Posterior cingulate gyrus (tissue), 11 donors: Measurements from ENCODE around the gene QSOX1.

Source experiments
- DNase-seq, 10 donors: peaks; one replicate each; pipeline versions ENCODE4 v3.0.0 to v3.0.0-alpha.2; 2020 to 2021; ENCODE audit warnings: mixed read lengths in 3 of 10
- intact Hi-C: fragments of 100-400 bp; cut with DNase I; formaldehyde crosslinking; loops from one replicate; pipeline ENCODE4 v1.15.1; 2023

Gene QSOX1

GRCh38 chr1:180145446-180145845 lies 9.2 kb upstream of the QSOX1 start:
- DNase-seq, result no peak
- intact Hi-C loops, result no loop called here

- intact Hi-C loops, result loop anchor here (10.0 kb wide), 1 partner anchor 874 kb away; the partner anchor contains the start of gene STX6
- DNase-seq, result no peak
These were observed 3.7 kb upstream of the QSOX1 start for GRCh38 chr1:180150982-180151381.

- intact Hi-C loops, result loop anchor here (10.0 kb wide), 1 partner anchor 873 kb away; the partner anchor contains the start of gene STX6
These were observed 3.2 kb upstream of the QSOX1 start for GRCh38 chr1:180151508-180151907.

GRCh38 chr1:180152588-180152987 lies 2.1 kb upstream of the QSOX1 start:
- DNase-seq, result no peak

More at GRCh38 chr1:180151508-180151907, 3.2 kb upstream of the QSOX1 start:
- no peak for DNase-seq

GRCh38 chr1:180153032-180153431 lies 1.6 kb upstream of the QSOX1 start:
- intact Hi-C loops, result loop anchor here (10.0 kb wide), 1 partner anchor 872 kb away; the partner anchor contains the start of gene STX6

More at GRCh38 chr1:180152588-180152987, 2.1 kb upstream of the QSOX1 start:
- intact Hi-C loops, result loop anchor here (10.0 kb wide), 1 partner anchor 872 kb away; the partner anchor contains the start of gene STX6

GRCh38 chr1:180154003-180154324 lies 705 bp upstream of the QSOX1 start:
- intact Hi-C loops, result loop anchor here (2.0 to 10.0 kb wide), 3 partner anchors 199 to 871 kb away; partner anchors contain the start of genes CEP350, STX6 and TOR1AIP1
- no peak for DNase-seq

More at GRCh38 chr1:180153032-180153431, 1.6 kb upstream of the QSOX1 start:
- DNase-seq, result no peak

- peak in 2 of 10 donors; percentile 17 to 85 for DNase-seq
- intact Hi-C loops, result loop anchor here (2.0 to 10.0 kb wide), 3 partner anchors 200 to 870 kb away; partner anchors contain the start of genes CEP350, STX6 and TOR1AIP1
These were observed 563 bp downstream of the QSOX1 start for GRCh38 chr1:180155182-180155682.

GRCh38 chr1:180156201-180156600 lies 1.5 kb downstream of the QSOX1 start:
- intact Hi-C loops, result loop anchor here (10.0 kb wide), 1 partner anchor 869 kb away; the partner anchor contains the start of gene STX6
- no peak for DNase-seq

- intact Hi-C loops, result loop anchor here (10.0 kb wide), 1 partner anchor 868 kb away; the partner anchor contains the start of gene STX6
- DNase-seq, result no peak
These were observed 2.0 kb downstream of the QSOX1 start for GRCh38 chr1:180156631-180157091.

- DNase-seq, result no peak
- intact Hi-C loops, result loop anchor here (10.0 kb wide), 1 partner anchor 868 kb away; the partner anchor contains the start of gene STX6
These were observed 2.4 kb downstream of the QSOX1 start for GRCh38 chr1:180157108-180157507.

GRCh38 chr1:180157576-180158057 lies 2.9 kb downstream of the QSOX1 start:
- intact Hi-C loops, result loop anchor here (10.0 kb wide), 1 partner anchor 867 kb away; the partner anchor contains the start of gene STX6
- no peak for DNase-seq

GRCh38 chr1:180158149-180159147 lies 3.8 kb downstream of the QSOX1 start:
- DNase-seq, result no peak
- intact Hi-C loops, result loop anchor here (10.0 kb wide), 1 partner anchor 866 kb away; the partner anchor contains the start of gene STX6

- intact Hi-C loops, result no loop called here
- no peak for DNase-seq
These were observed 5.7 kb downstream of the QSOX1 start for GRCh38 chr1:180160357-180160756.

- no peak for DNase-seq
- intact Hi-C loops, result no loop called here
These were observed 8.4 kb downstream of the QSOX1 start for GRCh38 chr1:180163041-180163440.

GRCh38 chr1:180165096-180165495 lies 10.4 kb downstream of the QSOX1 start:
- intact Hi-C loops, result no loop called here
- no peak for DNase-seq

GRCh38 chr1:180165509-180166435 lies 11.1 kb downstream of the QSOX1 start:
- intact Hi-C loops, result no loop called here

GRCh38 chr1:180166436-180166800 lies 11.7 kb downstream of the QSOX1 start:
- DNase-seq, result peak in 1 of 10 donors; percentile 79
- intact Hi-C loops, result no loop called here

More at GRCh38 chr1:180165509-180166435, 11.1 kb downstream of the QSOX1 start:
- DNase-seq, result peak in 1 of 10 donors; percentile 69

GRCh38 chr1:180167021-180167701 lies 12.5 kb downstream of the QSOX1 start:
- DNase-seq, result peak in 1 of 10 donors; percentile 61
- intact Hi-C loops, result no loop called here
